Mucosa of gallbladder (tissue), 1 donor: ENCODE data around the gene PRSS50. TPM values are rescaled to one million over a fixed set of nuclear protein-coding genes. Genes with fewer than 3 reads are reported as not detected.

Experiments
- DNase-seq: peaks from one replicate; pipeline ENCODE4 v3.0.0-alpha.2; 2020; ENCODE audit warnings: low spot score
- total RNA-seq: library from RNA; stranded (reverse); gene quantifications from one replicate; pipeline ENCODE4 v1.2.1, GENCODE V29; 2021
- donor health status: DM: no; HTN: no; CAD: no.

Gene PRSS50
- total RNA-seq, 1 donor from 2014 or later: 0.17 TPM

- DNase-seq: no peak
These were observed 47.4 kb downstream of the PRSS50 start for GRCh38 chr3:46670000-46670890.

GRCh38 chr3:46669191-46669999 is 48.3 kb downstream of the PRSS50 start:
- no peak for DNase-seq

- no peak for DNase-seq
These were observed 49.1 kb downstream of the PRSS50 start for GRCh38 chr3:46668591-46668990.

- DNase-seq: no peak
These were observed 49.6 kb downstream of the PRSS50 start for GRCh38 chr3:46668116-46668515.

GRCh38 chr3:46667657-46668056 is 50.0 kb downstream of the PRSS50 start:
- DNase-seq: no peak

- DNase-seq: no peak
These were observed 50.5 kb downstream of the PRSS50 start for GRCh38 chr3:46667061-46667621.

GRCh38 chr3:46666453-46666845 is 51.2 kb downstream of the PRSS50 start:
- DNase-seq: no peak

- no peak for DNase-seq
These were observed 51.8 kb downstream of the PRSS50 start for GRCh38 chr3:46665763-46666452.

- DNase-seq: no peak
These were observed 52.5 kb downstream of the PRSS50 start for GRCh38 chr3:46664971-46665762.

- DNase-seq: no peak
These were observed 53.3 kb downstream of the PRSS50 start for GRCh38 chr3:46664188-46664970.

- no peak for DNase-seq
These were observed 54.0 kb downstream of the PRSS50 start for GRCh38 chr3:46663591-46664135.

GRCh38 chr3:46662771-46663551 is 54.7 kb downstream of the PRSS50 start:
- no peak for DNase-seq

Other genes with a start within 250 kb of the PRSS50 start
- gene RTP3, start 219.9 kb downstream of the PRSS50 start, total RNA-seq: not detected
- gene LRRC2, start 151.6 kb downstream of the PRSS50 start, total RNA-seq: 1.9 TPM
- gene FAM240A, start 105.3 kb downstream of the PRSS50 start, total RNA-seq: not detected
- gene ALS2CL, start 24.2 kb downstream of the PRSS50 start, total RNA-seq: 43.8 TPM
- gene TMIE, start 16.5 kb downstream of the PRSS50 start, total RNA-seq: 0.29 TPM
- 1.8 TPM for gene MYL3, start 145.6 kb upstream of the PRSS50 start, total RNA-seq
- gene PTH1R, start 159.9 kb upstream of the PRSS50 start, total RNA-seq: 11.7 TPM